ENCODE results near the gene SLCO2B1. TPM values are rescaled to one million over a fixed set of nuclear protein-coding genes. Genes with fewer than 3 reads are reported as not detected.

The SLCO2B1 gene
- total RNA-seq, 1 donor from 2014 or later, result 0.54 TPM

- Mint-ChIP-seq H3K27ac (ENCODE audit: unreplicated experiment) (no peak overlapping the region), H3K27me3 (ENCODE audit: unreplicated experiment) (peaks cover 12% of the 10 kb centered on the region), H3K9me3 (ENCODE audit: unreplicated experiment) (no peaks in the 10 kb centered on the region), H3K36me3 (ENCODE audit: unreplicated experiment) (no peaks in the 10 kb centered on the region), H3K4me3 (ENCODE audit: unreplicated experiment) (no peak overlapping the region), H3K4me1 (ENCODE audit: unreplicated experiment) (no peaks in the 10 kb centered on the region)
- TF ChIP-seq, protein P1, sequence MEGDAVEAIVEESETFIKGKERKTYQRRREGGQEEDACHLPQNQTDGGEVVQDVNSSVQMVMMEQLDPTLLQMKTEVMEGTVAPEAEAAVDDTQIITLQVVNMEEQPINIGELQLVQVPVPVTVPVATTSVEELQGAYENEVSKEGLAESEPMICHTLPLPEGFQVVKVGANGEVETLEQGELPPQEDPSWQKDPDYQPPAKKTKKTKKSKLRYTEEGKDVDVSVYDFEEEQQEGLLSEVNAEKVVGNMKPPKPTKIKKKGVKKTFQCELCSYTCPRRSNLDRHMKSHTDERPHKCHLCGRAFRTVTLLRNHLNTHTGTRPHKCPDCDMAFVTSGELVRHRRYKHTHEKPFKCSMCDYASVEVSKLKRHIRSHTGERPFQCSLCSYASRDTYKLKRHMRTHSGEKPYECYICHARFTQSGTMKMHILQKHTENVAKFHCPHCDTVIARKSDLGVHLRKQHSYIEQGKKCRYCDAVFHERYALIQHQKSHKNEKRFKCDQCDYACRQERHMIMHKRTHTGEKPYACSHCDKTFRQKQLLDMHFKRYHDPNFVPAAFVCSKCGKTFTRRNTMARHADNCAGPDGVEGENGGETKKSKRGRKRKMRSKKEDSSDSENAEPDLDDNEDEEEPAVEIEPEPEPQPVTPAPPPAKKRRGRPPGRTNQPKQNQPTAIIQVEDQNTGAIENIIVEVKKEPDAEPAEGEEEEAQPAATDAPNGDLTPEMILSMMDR (IDR thresholded peaks at IDR 0.05), result no peak
- DNase-seq (ENCODE audit: extremely low spot score, unreplicated experiment), result no peak
These were observed 18.4 kb downstream of the SLCO2B1 start for GRCh38 chr11:75169101-75169885.

- no peaks in the 10 kb centered on the region for H3K4me1 Mint-ChIP-seq (ENCODE audit: unreplicated experiment)
- peaks cover 23% of the 10 kb centered on the region for H3K27me3 Mint-ChIP-seq (ENCODE audit: unreplicated experiment)
- no peak for DNase-seq (ENCODE audit: extremely low spot score, unreplicated experiment)
- no peak overlapping the region for H3K4me3 Mint-ChIP-seq (ENCODE audit: unreplicated experiment)
- TF ChIP-seq, protein P1 (IDR thresholded peaks at IDR 0.05), result no peak
- H3K27ac Mint-ChIP-seq (ENCODE audit: unreplicated experiment), result no peak overlapping the region
- H3K9me3 Mint-ChIP-seq (ENCODE audit: unreplicated experiment), result no peaks in the 10 kb centered on the region
- no peaks in the 10 kb centered on the region for H3K36me3 Mint-ChIP-seq (ENCODE audit: unreplicated experiment)
These were observed 19.8 kb downstream of the SLCO2B1 start for GRCh38 chr11:75170516-75171201.

DNA sequence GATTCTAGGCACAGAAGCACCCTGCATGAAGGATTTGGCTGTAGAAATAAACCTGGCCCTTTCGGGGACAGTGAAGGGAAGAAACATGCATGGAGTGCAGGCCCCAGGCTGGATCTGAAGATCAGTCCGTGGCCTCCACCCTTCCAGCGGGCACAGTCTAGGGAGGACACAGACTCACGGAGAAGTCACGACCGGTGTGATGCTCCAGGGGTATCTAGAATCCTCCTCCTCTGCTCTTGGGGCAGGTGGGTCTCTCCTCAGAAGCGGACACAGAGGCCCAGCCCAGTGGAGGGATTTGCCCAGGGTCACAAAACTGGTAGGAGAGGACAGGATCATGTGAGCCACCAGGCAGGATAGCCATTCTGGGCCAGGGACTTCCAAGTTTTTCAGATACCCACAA is 22.4 kb downstream of the SLCO2B1 start:
- Mint-ChIP-seq H3K36me3 (ENCODE audit: unreplicated experiment) (no peaks in the 10 kb centered on the region), H3K4me3 (ENCODE audit: unreplicated experiment) (no peak overlapping the region), H3K27ac (ENCODE audit: unreplicated experiment) (no peak overlapping the region), H3K9me3 (ENCODE audit: unreplicated experiment) (no peaks in the 10 kb centered on the region), H3K27me3 (ENCODE audit: unreplicated experiment) (peaks cover 18% of the 10 kb centered on the region), H3K4me1 (ENCODE audit: unreplicated experiment) (no peaks in the 10 kb centered on the region)
- TF ChIP-seq, protein P1 (IDR thresholded peaks at IDR 0.05), result no peak
- DNase-seq (ENCODE audit: extremely low spot score, unreplicated experiment), result no peak

- DNase-seq (ENCODE audit: extremely low spot score, unreplicated experiment), result no peak
- Mint-ChIP-seq H3K4me1 (ENCODE audit: unreplicated experiment) (no peaks in the 10 kb centered on the region), H3K27me3 (ENCODE audit: unreplicated experiment) (peaks cover 21% of the 10 kb centered on the region), H3K9me3 (ENCODE audit: unreplicated experiment) (no peaks in the 10 kb centered on the region), H3K4me3 (ENCODE audit: unreplicated experiment) (no peak overlapping the region), H3K27ac (ENCODE audit: unreplicated experiment) (no peak overlapping the region), H3K36me3 (ENCODE audit: unreplicated experiment) (no peaks in the 10 kb centered on the region)
- TF ChIP-seq, protein P1 (IDR thresholded peaks at IDR 0.05), result no peak
These were observed 24.0 kb downstream of the SLCO2B1 start for GRCh38 chr11:75174781-75175370.

GRCh38 chr11:75182664-75183063 is 31.8 kb downstream of the SLCO2B1 start:
- H3K4me3 Mint-ChIP-seq (ENCODE audit: unreplicated experiment), result no peak overlapping the region
- H3K27me3 Mint-ChIP-seq (ENCODE audit: unreplicated experiment), result peaks cover 37% of the 10 kb centered on the region
- no peaks in the 10 kb centered on the region for H3K9me3 Mint-ChIP-seq (ENCODE audit: unreplicated experiment)
- no peak overlapping the region for H3K27ac Mint-ChIP-seq (ENCODE audit: unreplicated experiment)
- no peaks in the 10 kb centered on the region for H3K4me1 Mint-ChIP-seq (ENCODE audit: unreplicated experiment)
- TF ChIP-seq, protein P1 (IDR thresholded peaks at IDR 0.05), result no peak
- DNase-seq (ENCODE audit: extremely low spot score, unreplicated experiment), result no peak
- no peaks in the 10 kb centered on the region for H3K36me3 Mint-ChIP-seq (ENCODE audit: unreplicated experiment)
